SU-DHL-6 (cell line): ENCODE data around the gene FBXO8.
A peak's percentile ranks its signal among the peaks of the same experiment; 100 is the strongest.

Experiments
- H2AFZ ChIP-seq: fragments of 200-600 bp; sonication (generic); 2 replicates; pipeline ENCODE4 v1.6.1; 2014; ENCODE audit warnings: low read depth, mild to moderate bottlenecking, moderate library complexity, mixed read lengths, antibody characterized with exemption, low read length; ENCODE audit not compliant: severe bottlenecking
- H3F3A ChIP-seq: fragments of 200-600 bp; shearing (Covaris generic); 2 replicates; pipeline ENCODE4 v1.6.0; 2016; ENCODE audit warnings: antibody characterized with exemption, mild to moderate bottlenecking; ENCODE audit not compliant: insufficient read depth
- H3K27ac ChIP-seq: fragments of 200-600 bp; sonication (generic); 2 replicates; pipeline ENCODE4 v1.5.1; 2016; ENCODE audit warnings: low read depth, mild to moderate bottlenecking, low read length, moderate library complexity, mixed read lengths
- H3K27me3 ChIP-seq: fragments of 200-600 bp; sonication (generic), shearing (Covaris generic); 2 replicates; pipeline ENCODE4 v1.6.0; 2014; ENCODE audit warnings: mild to moderate bottlenecking, low read length
- H3K36me3 ChIP-seq: fragments of 200-600 bp; sonication (generic); 2 replicates; pipeline ENCODE4 v1.6.1; 2014; ENCODE audit warnings: mild to moderate bottlenecking, low read length, mixed read lengths
- H3K4me2 ChIP-seq: fragments of 300-600, 200-600 bp; shearing (Covaris generic), sonication (generic); 2 replicates; pipeline ENCODE4 v1.6.0; 2014; ENCODE audit warnings: low read length, low read depth, mild to moderate bottlenecking; ENCODE audit not compliant: poor library complexity, severe bottlenecking
- H3K4me3 ChIP-seq: fragments of 200-600 bp; sonication (generic); 2 replicates; pipeline ENCODE4 v1.5.1; 2014; ENCODE audit warnings: antibody characterized with exemption, low read length, mild to moderate bottlenecking, mixed read lengths; ENCODE audit not compliant: insufficient read depth, poor library complexity, severe bottlenecking
- H3K79me2 ChIP-seq: fragments of 200-600 bp; sonication (generic); 2 replicates; pipeline ENCODE4 v1.6.1; 2014; ENCODE audit warnings: mild to moderate bottlenecking, low read length, moderate library complexity; ENCODE audit not compliant: insufficient read depth
- H3K9ac ChIP-seq: fragments of 200-600 bp; sonication (generic); 2 replicates; pipeline ENCODE4 v1.7.0; 2014; ENCODE audit warnings: mild to moderate bottlenecking, low read length
- H3K9me2 ChIP-seq: fragments of 200-600 bp; sonication (generic); replicated peaks from 2 replicates; pipeline ENCODE4 v1.6.1; 2014; ENCODE audit warnings: low read length; ENCODE audit not compliant: insufficient read depth
- H3K9me3 ChIP-seq: fragments of 200-600 bp; sonication (generic); 2 replicates; pipeline ENCODE4 v1.6.1; 2014; ENCODE audit warnings: low read length, mixed read lengths; ENCODE audit not compliant: insufficient read depth
- H4K20me1 ChIP-seq: fragments of 200-600 bp; sonication (generic); 2 replicates; pipeline ENCODE4 v1.6.1; 2014; ENCODE audit warnings: low read depth, mild to moderate bottlenecking, antibody characterized with exemption, low read length, moderate library complexity, mixed read lengths
- CTCF ChIP-seq: fragments of 200-600 bp; sonication (generic); IDR thresholded peaks from one replicate; pipeline ENCODE4 v1.5.1; 2017; ENCODE audit warnings: antibody characterized with exemption, mild to moderate bottlenecking, low read length, moderate library complexity; ENCODE audit not compliant: insufficient read depth, poor library complexity, severe bottlenecking
- EZH2phosphoT487 ChIP-seq: fragments of 200-600 bp; sonication (generic), shearing (Covaris generic); conservative IDR thresholded peaks from 2 replicates; pipeline ENCODE4 v1.6.1; 2018; ENCODE audit warnings: mild to moderate bottlenecking, antibody characterized with exemption, low read length, moderate library complexity, mixed read lengths

The FBXO8 gene

DNA sequence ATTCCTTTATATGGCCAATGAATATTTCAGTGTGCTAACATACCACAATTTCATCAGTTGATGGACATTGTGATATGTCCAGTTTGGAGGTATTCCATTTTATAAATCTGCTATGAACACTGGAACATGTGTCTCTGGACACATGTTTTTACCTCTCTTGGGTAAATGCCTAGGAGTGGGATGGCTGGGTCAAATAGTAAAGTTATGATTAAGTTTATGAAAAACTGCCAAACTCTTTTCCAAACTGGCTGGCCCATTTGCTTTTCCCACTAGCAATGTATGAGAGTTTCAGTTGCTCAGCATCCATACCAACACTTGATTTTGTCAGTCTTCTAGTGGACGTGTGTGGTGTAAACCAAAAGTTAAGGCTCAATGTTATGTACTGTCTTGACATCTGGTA lies 40.8 kb upstream of the FBXO8 start:
- Histone ChIP-seq H3K27me3 (no peaks in the 10 kb centered on the region), H3K4me2 (no peak overlapping the region), H3K27ac (no peak overlapping the region), H3F3A (no peaks in the 10 kb centered on the region), H3K4me3 (no peak overlapping the region), H4K20me1 (no peaks in the 10 kb centered on the region), H3K79me2 (no peaks in the 10 kb centered on the region), H3K36me3 (peaks cover 8% of the 10 kb centered on the region; the same call in 1 of the 2 replicates), H3K9me3 (no peaks in the 10 kb centered on the region), H3K9ac (no peak overlapping the region), H2AFZ (no peak overlapping the region), H3K9me2 (no peaks in the 10 kb centered on the region)
- TF ChIP-seq CTCF (no peak), EZH2phosphoT487 (no peak)

DNA sequence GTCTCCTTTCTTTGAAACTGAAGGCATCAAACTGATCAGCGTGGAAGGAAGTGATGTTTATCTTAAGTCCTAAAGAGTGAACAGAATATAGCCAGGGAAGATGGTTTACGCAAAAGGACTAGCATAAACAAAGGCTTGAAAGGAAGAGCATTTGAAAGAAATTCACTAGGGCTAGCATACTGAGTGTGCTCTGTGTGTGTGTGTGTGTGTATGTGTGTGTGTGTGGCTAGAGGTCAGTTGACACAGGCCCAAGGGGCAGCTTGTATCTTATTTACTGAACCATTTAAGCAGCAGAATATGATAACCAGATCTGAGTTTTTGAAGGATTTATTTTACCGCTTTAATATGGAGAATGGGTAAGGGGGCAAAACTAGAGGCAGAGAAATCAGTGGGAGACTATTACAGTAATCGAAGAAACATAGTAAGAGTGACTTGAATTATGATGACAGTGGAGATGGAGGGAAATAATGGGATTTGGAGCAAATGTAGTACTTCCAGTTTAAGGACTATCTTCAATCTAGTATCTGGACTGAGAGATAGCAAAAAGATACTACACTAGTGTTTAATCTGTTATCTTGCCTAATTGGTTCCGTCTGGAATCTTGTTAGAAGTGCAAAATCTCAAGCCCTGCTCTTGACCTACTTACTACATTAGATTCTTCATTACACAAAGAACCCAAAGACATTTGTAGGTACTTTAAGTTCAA lies 37.2 kb upstream of the FBXO8 start:
- no peak overlapping the region for H3K27ac ChIP-seq
- peaks cover 8% of the 10 kb centered on the region; the same call in 1 of the 2 replicates for H3K36me3 ChIP-seq

DNA sequence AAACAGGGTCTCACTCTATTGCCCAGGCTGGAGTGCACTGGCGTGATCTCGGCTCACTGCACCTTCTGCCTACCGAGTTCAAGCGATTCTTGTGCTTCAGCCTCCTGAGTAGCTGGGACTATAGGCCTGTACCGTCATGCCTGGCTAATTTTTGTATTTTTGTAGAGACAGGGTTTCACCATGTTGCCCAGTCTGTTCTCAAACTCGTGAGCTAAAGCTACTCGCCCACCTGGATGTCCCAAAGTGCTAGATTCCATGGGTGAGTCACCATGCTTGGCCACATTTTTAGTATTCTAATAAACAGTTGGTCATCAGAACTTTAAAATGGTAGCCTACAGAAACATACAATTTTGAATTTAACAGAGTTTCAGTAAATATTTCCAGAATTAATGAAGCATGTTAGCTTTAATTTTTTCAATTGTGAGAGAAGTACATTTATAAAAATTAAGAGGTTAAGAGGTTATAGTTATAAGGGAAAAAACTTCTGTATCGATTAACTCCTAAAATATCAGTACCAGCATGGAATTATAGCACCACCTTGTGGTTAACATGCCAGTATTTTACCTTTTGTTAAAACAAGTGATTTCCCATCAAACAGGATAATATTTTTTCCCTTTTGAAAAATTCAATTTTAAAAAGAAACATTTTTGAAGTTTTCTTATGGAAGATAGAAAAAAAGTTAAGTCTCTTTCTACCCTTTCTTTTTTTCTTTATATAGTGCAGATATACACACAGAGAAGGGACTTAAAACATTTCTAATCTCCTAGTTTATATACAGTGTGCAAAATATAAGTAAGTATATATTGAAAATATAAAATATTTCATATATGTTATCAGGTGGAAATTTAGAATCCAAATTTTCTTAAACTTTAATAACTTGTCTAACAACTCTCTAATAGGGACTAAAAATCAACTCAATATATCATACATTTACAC lies 35.6 kb upstream of the FBXO8 start:
- H2AFZ ChIP-seq, result no peak overlapping the region
- no peak overlapping the region for H3K27ac ChIP-seq
- peaks cover 8% of the 10 kb centered on the region; the same call in 1 of the 2 replicates for H3K36me3 ChIP-seq
- no peak overlapping the region for H3K4me2 ChIP-seq
- H3F3A ChIP-seq, result no peaks in the 10 kb centered on the region
- no peaks in the 10 kb centered on the region for H3K9me3 ChIP-seq
- H3K9ac ChIP-seq, result no peak overlapping the region
- no peaks in the 10 kb centered on the region for H3K27me3 ChIP-seq
- TF ChIP-seq CTCF (peak; percentile 58), EZH2phosphoT487 (no peak)
- no peaks in the 10 kb centered on the region for H3K79me2 ChIP-seq
- no peak overlapping the region for H3K4me3 ChIP-seq
- H4K20me1 ChIP-seq, result no peaks in the 10 kb centered on the region
- H3K9me2 ChIP-seq, result no peaks in the 10 kb centered on the region

More for the DNA sequence above, 37.2 kb upstream of the FBXO8 start:
- Histone ChIP-seq H3K9ac (no peak overlapping the region), H3F3A (no peaks in the 10 kb centered on the region), H3K4me2 (no peak overlapping the region), H3K4me3 (no peak overlapping the region), H4K20me1 (no peaks in the 10 kb centered on the region), H2AFZ (no peak overlapping the region), H3K9me3 (no peaks in the 10 kb centered on the region), H3K9me2 (no peaks in the 10 kb centered on the region), H3K27me3 (no peaks in the 10 kb centered on the region), H3K79me2 (no peaks in the 10 kb centered on the region)
- TF ChIP-seq EZH2phosphoT487, result no peak
- TF ChIP-seq CTCF, result no peak
